T-helper 2 cell treated with Interferon-gamma antibody and Interleukin-4, amounts not matched to agents 5 μg/mL and 100 μg/mL, for 36 hours (primary cell): ENCODE results near the gene RFESD.
"Not testable (repeated sequence)": the region's sequence is repeated elsewhere in the genome, so short reads cannot be mapped to it uniquely, and the experiment has no call there.

Experiments
- DNase-seq: peaks from one replicate; pipeline ENCODE4 v3.0.0; 2021; ENCODE audit warnings: low spot score
- H3K27ac Mint-ChIP-seq: one replicate; pipeline ENCODE4 v1.8.0; 2021; ENCODE audit warnings: mild to moderate bottlenecking, mixed read lengths
- H3K27me3 Mint-ChIP-seq: one replicate; pipeline ENCODE4 v1.8.0; 2021; ENCODE audit warnings: low read depth, mixed read lengths
- H3K36me3 Mint-ChIP-seq: one replicate; pipeline ENCODE4 v1.8.0; 2021; ENCODE audit warnings: low read depth, mixed read lengths
- H3K4me1 Mint-ChIP-seq: one replicate; pipeline ENCODE4 v1.8.0; 2021; ENCODE audit warnings: low read depth, mixed read lengths
- H3K4me3 Mint-ChIP-seq: one replicate; pipeline ENCODE4 v1.8.0; 2022; ENCODE audit warnings: mild to moderate bottlenecking, moderate library complexity, mixed read lengths
- H3K9me3 Mint-ChIP-seq: one replicate; pipeline ENCODE4 v1.8.0; 2021; ENCODE audit warnings: mixed read lengths

The RFESD gene

DNA sequence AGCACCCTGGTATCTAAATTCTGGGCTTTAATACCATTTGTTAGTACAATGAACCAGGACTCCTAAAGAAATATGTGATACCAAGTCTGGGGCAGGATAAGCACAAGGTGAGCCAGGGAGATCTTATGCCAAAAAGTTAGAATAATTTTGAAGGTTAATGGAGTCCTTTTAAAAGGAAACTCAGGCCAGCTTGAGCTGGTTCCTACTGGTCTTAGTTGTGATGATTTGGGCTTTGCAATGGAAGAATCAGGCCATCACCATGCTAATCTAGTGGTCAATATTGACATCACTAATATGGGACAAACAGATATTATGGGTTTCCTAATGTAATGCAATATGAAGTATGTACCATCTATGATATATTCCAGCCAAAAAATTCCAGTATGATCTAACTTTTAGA, 43.8 kb downstream of the RFESD start:
- Mint-ChIP-seq H3K9me3 (no peaks in the 10 kb centered on the region), H3K4me1 (no peaks in the 10 kb centered on the region), H3K27me3 (peaks cover 35% of the 10 kb centered on the region), H3K4me3 (no peak overlapping the region), H3K36me3 (no peaks in the 10 kb centered on the region), H3K27ac (no peak overlapping the region)
- no peak for DNase-seq

DNA sequence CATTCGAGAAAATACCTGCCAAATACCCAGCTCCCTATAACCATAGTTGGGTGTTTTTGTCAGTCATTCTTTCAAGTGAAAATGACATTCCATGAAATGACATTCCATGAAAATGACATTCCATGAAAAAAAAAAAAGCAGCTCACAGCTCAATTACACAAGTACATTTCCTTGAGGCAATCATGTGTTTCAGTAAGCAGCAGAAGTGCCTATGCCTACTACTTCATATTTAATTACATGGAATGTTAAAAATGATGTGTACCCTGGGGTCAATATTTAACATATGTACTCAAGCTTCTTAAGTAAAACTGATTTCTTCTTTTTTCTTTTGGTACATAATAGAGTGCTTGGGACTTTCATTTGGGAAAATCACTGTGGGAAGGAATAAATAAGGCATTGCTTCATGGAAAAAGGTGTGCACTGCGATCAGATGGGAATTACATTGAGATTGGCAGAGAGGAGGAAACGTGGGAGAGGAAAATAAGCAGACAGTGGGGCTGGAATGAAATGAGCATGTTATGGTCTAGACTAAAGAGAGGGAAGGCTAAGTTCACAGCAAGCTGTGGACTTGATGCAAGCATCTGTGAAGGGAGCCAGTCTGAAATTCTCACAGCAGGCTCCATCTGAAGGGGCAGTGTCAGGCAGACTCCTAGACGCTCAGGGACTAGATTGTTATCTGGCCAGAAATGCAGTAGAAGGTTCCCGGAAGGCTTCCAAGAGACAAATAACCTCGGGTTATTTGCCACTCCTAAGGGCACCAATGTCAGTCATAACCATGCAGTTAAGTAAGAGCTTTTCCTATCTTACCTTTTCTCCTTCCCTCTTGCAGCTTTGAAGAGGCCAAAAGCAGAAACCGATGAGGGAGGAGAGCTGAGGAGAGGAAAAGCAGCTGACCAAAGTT, 51.5 kb downstream of the RFESD start:
- Mint-ChIP-seq H3K27me3 (peaks cover 47% of the 10 kb centered on the region), H3K4me3 (no peak overlapping the region), H3K9me3 (no peaks in the 10 kb centered on the region), H3K36me3 (no peaks in the 10 kb centered on the region), H3K27ac (no peak overlapping the region), H3K4me1 (no peaks in the 10 kb centered on the region)
- DNase-seq: no peak

DNA sequence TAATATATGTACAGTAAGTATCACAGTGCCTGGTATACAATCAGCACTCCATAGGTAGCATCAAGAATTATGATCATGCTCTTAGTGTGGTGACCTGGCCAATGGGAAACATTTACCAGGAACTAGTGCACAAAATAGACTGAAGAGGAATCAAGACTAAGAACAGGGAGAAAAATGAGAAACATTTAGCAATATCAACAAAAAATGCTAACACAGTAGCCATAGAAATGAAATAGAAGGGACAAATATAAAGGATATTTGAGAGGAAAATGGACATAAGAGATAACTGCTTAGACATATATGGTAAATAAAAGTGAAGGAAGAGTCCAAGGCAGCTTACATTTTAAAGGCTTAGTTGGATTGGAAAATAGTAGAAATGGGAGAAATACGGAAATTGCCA, 52.8 kb downstream of the RFESD start:
- DNase-seq: no peak
- Mint-ChIP-seq H3K4me1 (no peaks in the 10 kb centered on the region), H3K9me3 (no peaks in the 10 kb centered on the region), H3K36me3 (no peaks in the 10 kb centered on the region), H3K27ac (no peak overlapping the region), H3K4me3 (no peak overlapping the region), H3K27me3 (peaks cover 48% of the 10 kb centered on the region)

DNA sequence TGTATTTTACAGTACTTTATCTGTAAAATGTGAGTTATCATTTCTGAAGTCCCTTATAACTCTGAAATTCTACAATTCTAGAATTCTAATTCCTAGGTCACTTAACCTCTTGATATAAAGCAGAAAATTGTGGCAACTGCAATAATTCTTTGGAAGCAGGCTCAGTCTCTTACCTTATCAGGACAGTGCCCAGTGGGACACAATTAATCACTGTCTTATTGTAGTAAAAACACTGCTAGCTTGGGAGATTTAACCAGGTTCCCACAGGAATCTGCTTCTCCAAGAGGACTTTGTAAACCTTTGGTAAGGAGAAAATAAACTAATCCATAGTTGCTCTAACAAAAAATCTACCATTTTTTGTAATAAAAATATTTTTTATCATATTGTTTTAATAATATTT, 54.5 kb downstream of the RFESD start:
- Mint-ChIP-seq H3K27me3 (peaks cover 44% of the 10 kb centered on the region), H3K4me3 (no peak overlapping the region), H3K36me3 (no peaks in the 10 kb centered on the region), H3K9me3 (no peaks in the 10 kb centered on the region), H3K27ac (no peak overlapping the region), H3K4me1 (peaks cover under 1% of the 10 kb centered on the region)
- DNase-seq: no peak

DNA sequence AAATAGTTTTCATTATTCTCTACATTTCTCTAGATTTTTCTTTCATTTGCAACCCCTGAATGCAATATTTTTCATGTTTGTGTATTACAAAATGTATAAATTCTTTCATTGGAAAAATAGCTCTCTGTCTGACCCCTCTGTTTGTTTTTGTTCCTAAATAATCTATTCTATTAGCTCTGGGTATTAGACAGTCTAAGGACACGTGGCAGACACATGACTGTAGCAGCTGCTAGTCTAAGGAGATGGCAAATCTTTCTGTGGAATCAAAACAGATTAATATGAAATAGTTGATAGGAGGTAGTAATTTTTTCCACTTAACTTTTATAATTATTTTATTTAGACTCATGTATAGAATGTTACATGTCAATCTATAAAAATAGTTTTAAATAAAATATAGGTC, 57.6 kb downstream of the RFESD start:
- no peak for DNase-seq
- Mint-ChIP-seq H3K4me1 (peaks cover 3% of the 10 kb centered on the region), H3K27ac (no peak overlapping the region), H3K36me3 (no peaks in the 10 kb centered on the region), H3K4me3 (no peak overlapping the region), H3K27me3 (peaks cover 40% of the 10 kb centered on the region), H3K9me3 (no peaks in the 10 kb centered on the region)

DNA sequence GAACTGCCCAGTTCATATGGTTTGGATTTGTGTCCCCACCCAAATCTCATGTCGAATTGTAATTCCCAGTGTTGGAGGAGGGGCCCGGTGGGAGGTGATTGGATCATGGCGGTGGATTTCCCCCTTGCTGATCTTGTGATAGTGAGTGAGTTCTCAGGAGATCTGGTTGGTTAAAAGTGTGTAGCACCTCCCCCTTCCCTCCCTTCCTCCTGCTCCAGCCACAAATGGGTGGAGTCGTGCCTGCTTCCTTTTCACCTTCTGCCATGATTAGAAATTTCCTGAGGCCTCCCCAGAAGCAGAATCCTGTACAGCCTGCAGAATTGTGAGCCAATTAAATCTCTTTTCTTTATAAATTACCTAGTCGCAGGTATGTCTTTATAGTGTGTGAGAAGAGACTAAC, 59.6 kb downstream of the RFESD start:
- H3K4me3 Mint-ChIP-seq, H3K9me3 Mint-ChIP-seq, H3K4me1 Mint-ChIP-seq, H3K36me3 Mint-ChIP-seq, DNase-seq, H3K27ac Mint-ChIP-seq: not testable (repeated sequence)
- peaks cover 35% of the 10 kb centered on the region for H3K27me3 Mint-ChIP-seq

DNA sequence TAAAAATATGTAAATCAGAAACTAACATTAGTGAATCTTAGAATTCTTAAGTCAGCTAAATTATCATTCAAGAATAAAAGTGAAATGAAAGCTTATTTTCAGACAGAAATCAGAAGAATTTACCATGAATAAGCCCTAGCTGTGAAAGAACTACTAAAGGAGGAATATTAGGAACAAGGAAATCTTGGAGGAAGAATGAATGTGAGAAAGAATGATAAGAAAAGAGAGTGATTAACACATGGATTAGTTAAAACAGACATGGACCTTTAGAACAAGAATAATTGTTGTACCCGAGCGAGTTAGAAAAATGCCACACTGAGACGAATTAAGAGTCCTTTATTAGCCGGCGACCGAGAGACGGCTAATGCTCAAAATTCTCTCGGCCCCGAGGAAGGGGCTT, 60.5 kb downstream of the RFESD start:
- no peak for DNase-seq

More for the DNA sequence above, 60.5 kb downstream of the RFESD start:
- no peaks in the 10 kb centered on the region for H3K9me3 Mint-ChIP-seq
- H3K27ac Mint-ChIP-seq: no peak overlapping the region
- H3K27me3 Mint-ChIP-seq: peaks cover 32% of the 10 kb centered on the region
- no peaks in the 10 kb centered on the region for H3K36me3 Mint-ChIP-seq
- H3K4me1 Mint-ChIP-seq: peaks cover 3% of the 10 kb centered on the region
- H3K4me3 Mint-ChIP-seq: no peak overlapping the region
